Measurements from ENCODE around the gene CDH13. TPM values are rescaled to one million over a fixed set of nuclear protein-coding genes. Genes with fewer than 3 reads are reported as not detected.

The CDH13 gene
- total and polyA plus RNA-seq, 9 of the 15 experiments (the other 6 are each of a cell fraction or from before 2014, with no cell fraction given): 0.03 TPM; not detected in 8

DNA sequence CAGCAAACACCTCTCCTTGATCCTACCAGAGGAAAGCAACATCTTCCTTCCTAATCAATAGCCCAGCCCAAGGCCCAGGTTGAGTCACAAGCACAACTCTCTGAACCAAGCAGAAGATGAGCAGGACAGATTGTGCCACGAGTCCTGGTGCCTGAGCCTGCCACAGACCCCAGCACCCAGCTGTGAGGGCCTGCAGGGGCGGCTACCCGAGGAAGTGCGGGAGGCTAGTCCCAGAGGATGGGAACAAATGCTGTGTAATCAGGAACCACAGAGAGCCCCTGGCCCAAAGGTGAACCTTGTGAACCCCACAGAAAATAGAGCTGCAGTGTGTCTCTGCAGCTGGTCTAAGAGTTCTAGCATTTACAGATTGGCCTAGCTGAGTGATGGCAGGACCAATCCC lies 1054.2 kb downstream of the CDH13 start:
- no peak overlapping the region for H3K27ac ChIP-seq (ENCODE audit: extremely low read depth, low read depth, low read length)
- H3K9me1 ChIP-seq (ENCODE audit: control insufficient read depth, insufficient read depth, low read length): no peaks in the 10 kb centered on the region
- H3K9ac ChIP-seq (ENCODE audit: insufficient read depth in 1 of 2, low read depth in 2 of 2, low read length in 2 of 2): no peak overlapping the region
- FAIRE-seq: no peak
- no peak overlapping the region for H3K4me2 ChIP-seq (ENCODE audit: insufficient read depth, low read length)
- peaks cover 2 to 41% of the 10 kb centered on the region in 2 experiments; a peak in 3 of 5 replicates for H3K27me3 ChIP-seq (ENCODE audit: control insufficient read depth in 2 of 2, insufficient read depth in 2 of 2, low read length in 2 of 2)
- ChIA-PET POLR2A (interaction anchor here (0.7 kb wide), 1 partner anchor 178 kb away, joined by 3 read pairs; no protein-coding TSS in a partner anchor), CTCF (ENCODE audit: low intra/inter-chr PET ratio) (no interaction called here)
- no peak for ATAC-seq
- H3K4me1 ChIP-seq (replicated peaks in 1 of 2; ENCODE audit: control insufficient read depth in 2 of 2, insufficient read depth in 2 of 2, low read length in 2 of 2): no peaks in the 10 kb centered on the region
- DNase-seq (ENCODE audit: extremely low read depth in 1 of 4, low spot score in 3 of 4): no peak
- no peak overlapping the region for H2AFZ ChIP-seq (ENCODE audit: low read depth, low read length)
- H3K36me3 ChIP-seq (ENCODE audit: control insufficient read depth, insufficient read depth, low read length): no peaks in the 10 kb centered on the region
- TF ChIP-seq TAF7 (tag; IDR thresholded peaks at IDR 0.05) (no peak), NFXL1 (CRISPR knock-in tag; IDR thresholded peaks at IDR 0.05) (no peak), PRMT5 (CRISPR knock-in tag; IDR thresholded peaks at IDR 0.05) (no peak), NEUROD1 (IDR thresholded peaks at IDR 0.05; ENCODE audit: borderline replicate concordance, low read depth, low read length, partially characterized antibody) (no peak), SP1 (CRISPR knock-in tag; IDR thresholded peaks at IDR 0.05) (no peak), NFIC (IDR thresholded peaks at IDR 0.05) (no peak)
- no peak overlapping the region for H3K4me3 ChIP-seq
- H3K79me2 ChIP-seq (ENCODE audit: control insufficient read depth, insufficient read depth, low read length): no peaks in the 10 kb centered on the region
- intact Hi-C loops (cut with micrococcal nuclease) (no loop called here), in situ Hi-C loops (cut with MboI) (no loop called here)
- no TSS peak for BruUV-seq (replicated peaks)
- 0% methylated on average over 4 of the region's 4 CpGs for WGBS (ENCODE audit: insufficient coverage, low coverage, missing lambda C conversion rate)
- H3K9me3 ChIP-seq (replicated peaks; ENCODE audit: control insufficient read depth, insufficient read depth, low read depth, low read length): no peaks in the 10 kb centered on the region
- H4K20me1 ChIP-seq (replicated peaks; ENCODE audit: control insufficient read depth, insufficient read depth, low read length): no peaks in the 10 kb centered on the region

DNA sequence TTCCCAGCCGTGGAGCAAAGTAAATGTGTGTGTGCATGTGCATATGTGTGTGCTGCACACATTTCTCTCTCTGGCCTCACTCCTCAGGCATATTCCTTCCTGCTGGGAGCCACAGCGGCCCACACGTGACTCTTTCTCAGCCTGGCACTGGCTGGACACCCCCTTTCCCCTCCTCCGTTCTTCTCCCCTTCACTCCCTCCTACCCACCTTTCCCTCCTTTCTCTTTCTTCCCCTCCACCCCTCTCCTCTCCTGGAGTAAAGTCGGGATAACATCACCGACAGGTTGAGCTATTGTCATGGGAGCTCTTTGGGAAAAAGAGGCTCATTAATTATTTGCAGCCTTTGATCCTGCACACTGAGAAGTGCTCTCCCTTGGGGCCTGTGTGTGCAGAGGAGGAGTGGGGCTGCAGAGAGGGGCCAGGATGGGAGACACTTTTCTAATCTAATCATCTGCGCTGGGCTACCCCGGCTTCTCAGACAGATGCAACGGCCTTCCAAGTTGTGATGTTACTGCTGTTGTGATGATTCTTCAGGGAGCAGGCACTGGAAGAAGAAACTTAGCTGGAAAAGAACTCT lies 1054.7 kb downstream of the CDH13 start:
- no peak overlapping the region for H3K9ac ChIP-seq (ENCODE audit: insufficient read depth in 1 of 2, low read depth in 2 of 2, low read length in 2 of 2)
- no peaks in the 10 kb centered on the region for H3K36me3 ChIP-seq (ENCODE audit: control insufficient read depth, insufficient read depth, low read length)
- no peak overlapping the region for H3K4me2 ChIP-seq (ENCODE audit: insufficient read depth, low read length)
- DNase-seq (ENCODE audit: extremely low read depth in 1 of 4, low spot score in 3 of 4) (no peak), ATAC-seq (no peak), FAIRE-seq (no peak)
- no peaks in the 10 kb centered on the region for H3K9me1 ChIP-seq (ENCODE audit: control insufficient read depth, insufficient read depth, low read length)
- intact Hi-C loops (cut with micrococcal nuclease) (no loop called here), in situ Hi-C loops (cut with MboI) (no loop called here)
- H3K27me3 ChIP-seq (ENCODE audit: control insufficient read depth in 2 of 2, insufficient read depth in 2 of 2, low read length in 2 of 2): peaks cover 2 to 41% of the 10 kb centered on the region in 2 experiments; a peak in 3 of 5 replicates
- H3K27ac ChIP-seq (ENCODE audit: extremely low read depth, low read depth, low read length): no peak overlapping the region
- no TSS peak for BruUV-seq (replicated peaks)
- H2AFZ ChIP-seq (ENCODE audit: low read depth, low read length): no peak overlapping the region
- 0% methylated on average over 8 of the region's 9 CpGs for WGBS (ENCODE audit: insufficient coverage, low coverage, missing lambda C conversion rate)
- H3K4me1 ChIP-seq (replicated peaks in 1 of 2; ENCODE audit: control insufficient read depth in 2 of 2, insufficient read depth in 2 of 2, low read length in 2 of 2): no peaks in the 10 kb centered on the region
- no peaks in the 10 kb centered on the region for H3K9me3 ChIP-seq (replicated peaks; ENCODE audit: control insufficient read depth, insufficient read depth, low read depth, low read length)
- ChIA-PET CTCF (ENCODE audit: low intra/inter-chr PET ratio) (no interaction called here), POLR2A (interaction anchor here (0.7 kb wide), 1 partner anchor 179 kb away, joined by 3 read pairs; no protein-coding TSS in a partner anchor)
- no peaks in the 10 kb centered on the region for H3K79me2 ChIP-seq (ENCODE audit: control insufficient read depth, insufficient read depth, low read length)
- H3K4me3 ChIP-seq: no peak overlapping the region
- H4K20me1 ChIP-seq (replicated peaks; ENCODE audit: control insufficient read depth, insufficient read depth, low read length): no peaks in the 10 kb centered on the region
- TF ChIP-seq ETS2 (tag; IDR thresholded peaks at IDR 0.05; ENCODE audit: borderline replicate concordance, poor library complexity, severe bottlenecking) (no peak), FOXM1 (IDR thresholded peaks at IDR 0.05; ENCODE audit: low read depth) (no peak), FOXM1 (CRISPR knock-in tag; IDR thresholded peaks at IDR 0.05; ENCODE audit: low read depth) (no peak), KDM5B (IDR thresholded peaks at IDR 0.05; ENCODE audit: insufficient replicate concordance, low read depth, low read length) (no peak), MEIS2 (IDR thresholded peaks at IDR 0.05; ENCODE audit: partially characterized antibody) (no peak), RBM15 (IDR thresholded peaks at IDR 0.05; ENCODE audit: insufficient read depth, low read length) (no peak), RFX1 (IDR thresholded peaks at IDR 0.05) (no peak)
- TF ChIP-seq, protein P1, sequence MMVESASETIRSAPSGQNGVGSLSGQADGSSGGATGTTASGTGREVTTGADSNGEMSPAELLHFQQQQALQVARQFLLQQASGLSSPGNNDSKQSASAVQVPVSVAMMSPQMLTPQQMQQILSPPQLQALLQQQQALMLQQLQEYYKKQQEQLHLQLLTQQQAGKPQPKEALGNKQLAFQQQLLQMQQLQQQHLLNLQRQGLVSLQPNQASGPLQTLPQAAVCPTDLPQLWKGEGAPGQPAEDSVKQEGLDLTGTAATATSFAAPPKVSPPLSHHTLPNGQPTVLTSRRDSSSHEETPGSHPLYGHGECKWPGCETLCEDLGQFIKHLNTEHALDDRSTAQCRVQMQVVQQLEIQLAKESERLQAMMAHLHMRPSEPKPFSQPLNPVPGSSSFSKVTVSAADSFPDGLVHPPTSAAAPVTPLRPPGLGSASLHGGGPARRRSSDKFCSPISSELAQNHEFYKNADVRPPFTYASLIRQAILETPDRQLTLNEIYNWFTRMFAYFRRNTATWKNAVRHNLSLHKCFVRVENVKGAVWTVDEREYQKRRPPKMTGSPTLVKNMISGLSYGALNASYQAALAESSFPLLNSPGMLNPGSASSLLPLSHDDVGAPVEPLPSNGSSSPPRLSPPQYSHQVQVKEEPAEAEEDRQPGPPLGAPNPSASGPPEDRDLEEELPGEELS (CRISPR knock-in tag; IDR thresholded peaks at IDR 0.05; ENCODE audit: borderline replicate concordance): no peak

Measured in K562 (cell line).